Measurements from ENCODE around the gene ZSWIM3.

DNA sequence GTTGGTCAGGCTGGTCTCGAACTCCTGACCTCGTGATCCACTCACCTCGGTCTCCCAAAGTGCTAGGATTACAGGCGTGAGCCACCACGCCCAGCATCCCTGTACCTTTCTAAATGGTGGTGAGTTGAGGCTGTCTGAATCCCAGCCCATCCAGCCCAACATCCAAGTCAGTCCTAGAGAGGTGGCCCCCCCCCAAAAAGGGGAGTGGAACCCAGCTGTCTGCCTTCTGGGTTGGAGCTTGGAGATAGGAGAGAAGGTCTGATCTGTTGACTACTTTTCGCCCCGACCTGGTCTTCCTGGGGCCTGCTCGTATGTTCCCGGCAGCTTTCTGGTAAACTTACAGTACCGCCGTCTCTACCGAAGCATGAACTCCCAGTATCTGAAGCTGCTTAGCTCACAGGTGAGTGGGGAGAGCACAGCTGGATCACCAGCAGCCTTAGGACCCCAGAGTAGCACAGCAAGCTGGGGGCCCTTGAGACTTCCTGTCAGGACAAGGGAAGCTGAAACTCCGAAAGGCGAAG lies 39.3 kb downstream of the ZSWIM3 start:
- TF ChIP-seq POLR2AphosphoS5 (IDR thresholded peaks at IDR 0.05) (no peak), CTCF (IDR thresholded peaks at IDR 0.05) (no peak), EP300 (IDR thresholded peaks at IDR 0.05) (no peak)

Data from upper lobe of left lung (tissue), 4 donors.